ENCODE measurements around the gene EVA1A.
"Not testable (repeated sequence)": the region's sequence is repeated elsewhere in the genome, so short reads cannot be mapped to it uniquely, and the experiment has no call there.

The EVA1A gene

DNA sequence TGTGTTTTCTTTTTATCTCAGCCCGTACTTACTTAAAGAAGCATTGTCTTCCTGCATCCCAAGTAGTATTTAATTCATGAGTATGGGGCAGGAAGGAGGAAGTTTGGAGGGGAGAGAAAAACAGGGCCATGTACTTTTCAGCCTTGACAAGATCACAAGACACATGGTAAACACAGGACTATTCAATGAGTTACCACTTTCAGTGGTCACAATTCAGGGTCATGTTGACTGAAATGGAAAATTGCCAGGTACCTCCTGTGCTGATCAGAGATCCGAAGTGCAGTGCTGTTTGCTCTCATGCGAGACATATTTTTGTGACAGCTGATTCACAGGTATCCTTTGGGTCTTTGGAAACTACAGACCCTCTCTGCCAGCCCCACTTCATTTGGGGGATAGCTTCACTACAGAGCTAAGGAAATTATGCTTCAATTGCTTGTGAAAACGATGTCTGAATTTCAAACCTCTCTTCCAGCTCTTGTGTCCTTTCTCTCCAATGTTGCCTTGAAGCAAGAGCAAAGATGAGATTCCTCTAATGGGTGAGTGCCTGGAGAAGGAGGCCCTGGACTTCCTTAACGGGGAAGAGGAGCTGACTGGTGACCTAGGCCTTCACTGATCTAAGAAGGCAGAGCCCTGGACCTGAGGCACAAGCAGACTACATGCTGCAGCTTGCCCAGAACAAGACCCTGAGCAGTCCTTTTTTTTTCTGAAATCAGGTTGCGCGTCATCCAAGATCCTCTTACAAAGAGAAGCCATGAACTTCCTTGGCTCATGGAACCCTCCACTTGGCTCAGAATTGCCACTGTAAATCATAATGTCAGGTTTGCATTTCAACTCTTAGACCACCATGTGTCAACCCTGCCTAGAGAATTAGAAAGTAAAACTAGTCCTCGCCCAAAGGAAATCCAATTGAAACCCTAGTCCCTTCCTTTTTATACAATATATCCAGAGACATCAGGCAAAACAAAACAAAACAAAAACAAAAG is 44.1 kb downstream of the EVA1A start:
- DNase-seq = peak; percentile 50

DNA sequence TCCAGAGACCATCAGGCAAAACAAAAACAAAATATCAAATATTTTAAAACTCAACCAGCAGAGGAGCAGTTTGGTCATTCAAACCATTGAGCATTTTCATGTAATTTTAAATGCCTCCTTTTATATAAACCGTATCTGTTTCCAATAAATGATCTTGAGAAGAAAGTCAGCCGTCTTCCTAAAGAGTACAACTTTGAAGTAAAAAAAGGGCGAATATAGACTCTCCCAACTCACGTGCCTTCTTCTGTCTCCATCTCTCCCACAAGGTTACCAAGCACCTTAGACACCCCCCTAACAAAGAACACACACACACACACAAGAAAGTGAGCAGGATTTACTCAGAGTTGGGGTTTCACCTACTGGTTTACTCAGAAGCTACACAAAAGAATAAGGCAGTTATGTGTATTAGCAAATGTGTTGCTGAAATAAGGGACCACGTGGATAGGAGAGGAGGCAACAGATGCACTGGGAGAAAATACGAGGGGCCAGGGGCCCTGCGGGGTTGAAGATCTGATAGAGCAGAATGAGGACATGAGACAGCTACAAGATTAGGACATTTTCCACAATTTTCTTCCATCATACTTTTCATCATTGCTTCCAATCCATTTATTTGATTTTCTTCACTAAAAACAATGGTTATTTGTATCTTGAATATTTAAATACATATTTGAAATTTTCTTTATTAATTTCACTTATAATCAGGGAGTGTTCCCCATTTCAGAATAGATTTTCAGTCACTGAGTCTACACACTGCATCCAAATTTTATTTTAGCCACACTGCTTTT is 45.0 kb downstream of the EVA1A start:
- no peak for DNase-seq

DNA sequence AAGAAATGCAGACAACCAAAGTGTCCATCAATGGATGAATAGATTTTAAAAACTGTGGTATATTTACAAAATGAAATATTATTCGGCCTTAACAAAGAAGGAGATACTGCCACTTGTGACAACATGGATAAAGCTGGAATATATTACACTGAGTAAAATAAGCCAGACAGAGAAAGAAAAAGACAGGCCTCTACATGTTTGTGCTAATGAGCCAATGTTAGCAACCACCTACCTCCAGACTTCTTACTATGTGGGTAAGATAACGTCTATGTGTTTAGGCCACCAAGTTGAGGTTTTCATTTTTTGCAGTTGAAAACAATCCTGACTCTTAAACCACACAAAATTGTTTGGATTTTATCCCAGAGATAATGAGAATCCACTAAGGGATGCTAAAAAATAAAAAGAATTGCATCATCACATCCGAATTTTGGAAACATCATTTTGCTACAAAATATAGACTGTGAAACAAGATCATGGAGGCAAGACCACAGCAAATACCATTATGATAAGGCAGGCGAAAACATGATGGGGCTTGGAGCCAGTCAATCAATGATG is 47.0 kb downstream of the EVA1A start:
- no peak for DNase-seq

DNA sequence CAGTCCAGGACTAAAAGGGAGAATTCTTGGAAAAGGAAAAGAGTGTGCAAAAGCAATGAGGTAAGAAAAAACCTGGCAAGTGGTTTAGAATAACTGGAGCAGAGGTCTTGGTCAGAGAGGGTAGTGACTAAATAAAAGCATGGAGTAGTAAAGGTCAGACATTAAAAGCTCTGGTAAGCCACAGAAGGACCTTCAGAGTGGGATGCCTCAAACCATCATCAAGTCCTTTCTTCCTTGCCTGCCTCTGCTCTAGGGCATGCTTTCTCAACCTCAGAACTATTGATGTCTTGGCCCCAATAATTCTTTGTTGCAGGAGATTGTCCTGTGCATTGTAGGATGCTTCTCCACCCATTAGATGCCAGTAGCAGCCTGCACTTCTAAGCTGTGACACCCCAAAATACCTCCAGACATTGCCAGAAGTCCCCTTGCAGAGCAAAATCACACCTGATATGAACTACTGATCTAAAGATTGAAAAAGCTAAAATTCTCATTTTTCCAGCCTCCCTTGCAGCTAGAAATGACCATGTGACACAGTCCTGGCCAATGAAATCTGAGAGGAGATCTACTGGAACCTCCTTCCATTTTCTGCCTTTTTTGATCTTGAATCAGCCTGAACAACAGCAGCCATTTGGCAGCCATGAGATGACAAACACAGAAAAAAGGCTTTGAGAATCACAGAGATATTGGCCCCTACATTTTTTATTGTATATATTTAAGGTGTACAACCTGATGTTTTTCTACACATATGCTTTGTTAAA is 48.1 kb downstream of the EVA1A start:
- DNase-seq = no peak

DNA sequence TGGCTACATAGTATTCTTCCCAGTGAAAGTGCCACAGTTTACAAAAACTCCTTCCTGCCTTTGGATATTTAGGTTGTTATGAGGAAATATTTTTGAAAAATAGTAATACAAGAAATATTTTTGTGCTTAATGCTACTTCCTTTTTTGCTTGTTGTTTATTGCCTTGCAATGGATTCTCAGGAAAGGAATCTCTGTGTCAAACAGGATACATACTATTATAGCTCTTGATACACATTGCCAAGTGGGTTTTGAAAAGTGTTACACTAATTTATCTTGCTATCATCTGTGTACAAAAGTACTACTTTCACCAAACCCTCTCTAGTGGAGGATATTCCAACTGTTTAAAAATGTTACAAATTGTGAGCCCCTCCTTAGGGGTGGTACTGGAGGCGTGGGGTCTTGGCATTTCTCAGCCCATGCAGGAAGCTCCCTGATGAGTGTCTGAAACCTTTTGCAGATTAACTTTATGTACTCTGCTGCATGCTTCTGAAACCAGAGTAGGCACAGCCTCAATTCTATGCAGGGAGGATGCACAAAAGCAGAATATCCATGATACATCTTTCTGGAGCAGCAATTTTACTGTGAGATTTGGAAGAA is 54.5 kb downstream of the EVA1A start:
- DNase-seq = no peak

DNA sequence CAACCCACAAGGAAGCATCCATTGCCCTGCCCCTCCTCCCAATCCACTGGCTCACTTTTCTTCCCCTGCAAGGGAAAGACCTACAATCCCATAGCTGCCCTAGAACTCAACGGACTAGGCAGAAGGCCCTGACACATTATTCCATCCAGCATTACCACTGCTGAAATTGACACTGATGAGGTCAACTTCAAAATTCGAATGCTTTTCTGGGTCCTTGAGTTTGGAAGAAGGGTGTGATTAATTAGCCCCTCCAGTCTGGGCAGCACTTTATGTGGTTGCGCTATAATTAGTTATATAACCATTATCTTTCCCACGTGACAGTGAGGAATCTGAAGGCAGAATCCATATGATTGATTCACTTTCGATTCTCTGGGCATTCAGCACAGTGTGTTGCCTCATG is 55.7 kb downstream of the EVA1A start:
- DNase-seq = no peak

DNA sequence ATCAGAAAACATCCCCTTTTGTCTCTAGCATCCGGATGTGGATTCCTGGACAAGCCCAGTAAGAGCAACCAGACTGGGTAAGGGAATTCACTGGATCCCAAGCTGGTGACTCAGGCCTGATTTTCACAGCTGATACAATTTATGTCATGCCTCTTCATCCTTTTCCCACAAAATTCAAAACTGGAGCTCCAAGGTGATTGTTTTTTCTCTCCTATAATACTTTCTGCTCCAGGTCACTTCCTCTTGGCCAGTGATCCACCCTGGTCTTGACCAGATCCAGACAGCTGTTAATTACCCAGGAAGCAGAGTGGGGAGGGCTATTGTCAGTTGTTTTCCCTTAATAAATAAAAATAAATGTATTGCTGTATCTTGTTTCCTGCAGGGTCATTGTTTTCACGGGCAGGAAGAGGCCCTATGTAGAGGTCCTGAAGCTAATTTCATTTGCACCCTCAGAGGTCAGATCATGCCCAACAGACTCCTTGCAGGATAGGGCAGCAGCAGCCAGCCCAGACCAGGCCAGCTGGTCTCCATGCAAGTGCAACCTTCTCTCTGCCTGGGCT is 57.6 kb downstream of the EVA1A start:
- DNase-seq = peak; percentile 20

DNA sequence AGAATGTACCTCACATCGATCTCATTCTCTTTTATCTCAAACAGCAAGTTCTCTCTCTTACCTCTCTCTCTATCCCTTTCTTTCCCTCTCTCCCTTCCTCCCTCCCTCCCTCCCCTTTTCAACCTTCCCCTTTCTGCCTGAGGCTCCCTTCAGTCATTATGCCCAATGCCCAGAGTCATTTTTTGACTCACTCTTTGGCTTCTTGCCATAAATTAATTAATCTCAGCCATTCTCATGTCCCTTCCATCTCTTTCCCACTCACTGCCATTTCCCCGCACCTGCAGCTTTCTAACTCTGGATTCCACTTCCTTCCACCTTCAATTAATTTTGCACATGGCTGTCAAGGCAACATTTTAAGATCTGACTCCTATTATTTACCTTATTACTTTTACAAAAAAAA is 60.1 kb downstream of the EVA1A start:
- peak; percentile 64 for DNase-seq

DNA sequence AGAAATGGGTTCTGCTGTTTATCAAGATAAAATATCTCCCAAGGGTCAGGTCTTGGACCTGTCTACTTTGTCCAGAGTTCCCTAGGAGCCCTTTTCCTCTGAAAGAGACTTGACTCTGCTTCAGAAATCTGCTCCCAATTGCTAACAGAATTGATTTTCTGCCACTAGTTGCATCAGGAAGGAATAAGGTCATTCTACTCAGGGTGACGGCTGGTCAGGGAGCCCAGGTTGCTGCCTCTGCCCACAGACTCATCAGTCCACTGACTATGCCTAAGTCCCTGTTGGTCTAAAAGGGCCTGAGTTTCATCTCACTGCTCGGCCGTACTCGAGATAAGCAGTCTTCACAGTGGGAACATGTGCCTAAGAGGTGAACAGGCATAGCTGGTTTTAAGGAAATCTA is 61.2 kb downstream of the EVA1A start:
- no peak for DNase-seq

DNA sequence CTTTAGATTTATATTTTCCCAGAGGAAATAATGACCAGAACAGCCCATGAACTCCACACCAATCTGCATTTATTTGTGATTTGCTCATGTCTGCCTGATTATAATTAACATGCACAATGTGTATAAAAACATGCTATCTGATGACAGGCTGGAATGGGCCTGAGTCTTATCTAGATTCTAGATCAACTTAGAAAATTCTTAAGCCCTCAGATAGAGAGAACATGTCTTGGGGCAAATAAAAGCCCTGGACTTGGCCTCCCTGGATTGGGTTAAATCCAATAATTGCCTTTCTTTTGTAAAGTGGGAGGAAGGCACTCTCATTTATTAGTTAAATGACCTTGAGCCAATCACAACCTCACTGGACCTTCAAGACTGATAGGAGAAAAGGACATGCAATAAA is 61.8 kb downstream of the EVA1A start:
- DNase-seq = no peak

DNA sequence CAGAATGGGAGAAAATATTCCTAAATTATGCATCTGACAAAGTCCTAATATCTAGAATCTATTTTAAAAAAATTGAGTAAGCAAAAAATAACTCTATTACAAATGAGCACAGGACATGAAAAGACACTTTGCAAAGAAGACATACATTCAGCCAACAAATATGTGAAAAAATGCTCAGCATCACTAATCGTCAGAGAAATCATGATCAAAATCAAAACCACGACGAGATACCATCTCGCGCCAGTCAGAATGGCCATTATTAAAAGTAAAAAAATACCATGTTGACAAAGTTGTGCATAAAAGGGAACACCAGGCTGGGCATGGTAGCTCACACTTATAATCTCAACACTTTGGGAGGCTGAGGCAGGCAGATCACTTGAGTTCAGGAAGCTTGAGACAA is 63.5 kb downstream of the EVA1A start:
- DNase-seq = no peak

DNA sequence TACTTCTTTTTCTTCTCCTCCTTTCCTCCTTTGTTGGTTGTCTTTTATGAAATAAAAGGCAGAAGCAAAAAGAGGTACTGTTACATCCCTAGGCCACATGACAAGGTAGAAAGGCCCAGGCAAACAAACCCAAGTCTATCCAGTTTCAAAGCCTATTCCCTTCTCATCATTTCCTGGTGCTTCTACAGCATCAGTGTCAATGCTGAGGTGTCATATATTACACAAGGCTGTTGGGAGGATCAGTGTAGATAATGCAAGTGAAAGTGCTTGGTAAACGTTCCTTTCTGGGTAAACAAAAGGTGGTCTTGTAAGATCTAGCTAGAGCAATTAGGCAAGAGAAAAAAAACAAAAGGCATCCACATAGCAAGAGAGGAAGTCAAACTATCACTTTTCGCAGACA is 64.9 kb downstream of the EVA1A start:
- peak; percentile 46 for DNase-seq

DNA sequence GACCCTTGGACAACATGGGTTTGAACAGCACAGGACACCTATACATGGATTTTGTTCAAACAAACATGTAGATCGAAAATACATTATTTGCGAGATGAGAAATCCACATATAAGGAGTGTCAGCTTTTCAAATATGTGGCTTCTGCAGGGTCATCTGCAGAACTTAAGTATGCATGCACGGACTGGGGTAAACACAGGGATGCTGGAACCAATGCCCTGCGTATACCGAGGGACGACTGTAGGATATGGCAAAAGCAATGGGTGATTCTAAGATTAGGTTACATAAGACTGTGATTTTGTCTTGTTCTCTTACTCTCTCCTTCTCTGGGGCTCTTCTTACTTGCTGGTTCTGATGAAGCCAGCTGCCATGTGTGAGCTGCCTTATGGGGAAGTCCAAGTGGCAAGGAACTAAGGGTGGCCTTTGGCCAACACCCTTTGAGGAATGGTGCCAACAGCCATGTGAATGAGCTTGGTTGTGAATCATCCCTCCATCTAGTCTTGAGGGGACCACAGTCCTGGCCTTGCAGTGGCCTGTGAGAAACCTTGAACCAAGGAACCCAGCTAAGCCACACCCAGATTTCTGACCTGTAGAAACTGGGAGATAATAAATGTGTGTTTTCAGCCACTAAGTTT is 66.5 kb downstream of the EVA1A start:
- DNase-seq = no peak

DNA sequence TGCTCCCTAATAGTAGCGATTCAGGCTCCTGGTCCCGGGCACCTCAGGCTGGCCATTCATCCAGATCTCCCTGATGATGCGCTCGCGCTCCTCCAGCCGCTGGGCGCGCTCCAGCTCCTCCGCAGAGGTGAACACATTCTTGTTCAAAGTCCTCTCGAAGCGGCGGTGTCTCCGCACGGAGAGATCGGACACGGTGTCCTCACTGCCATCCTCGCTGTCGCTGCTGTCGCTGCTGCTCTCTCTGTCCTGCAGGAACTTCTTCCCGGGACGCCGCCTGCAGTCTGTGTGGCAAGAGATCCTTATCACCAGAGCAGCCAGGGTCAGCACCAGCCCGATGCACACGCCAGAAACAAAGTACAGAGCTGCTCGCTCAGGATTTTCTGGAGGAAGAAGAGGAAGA is 67.5 kb downstream of the EVA1A start:
- DNase-seq = no peak

DNA sequence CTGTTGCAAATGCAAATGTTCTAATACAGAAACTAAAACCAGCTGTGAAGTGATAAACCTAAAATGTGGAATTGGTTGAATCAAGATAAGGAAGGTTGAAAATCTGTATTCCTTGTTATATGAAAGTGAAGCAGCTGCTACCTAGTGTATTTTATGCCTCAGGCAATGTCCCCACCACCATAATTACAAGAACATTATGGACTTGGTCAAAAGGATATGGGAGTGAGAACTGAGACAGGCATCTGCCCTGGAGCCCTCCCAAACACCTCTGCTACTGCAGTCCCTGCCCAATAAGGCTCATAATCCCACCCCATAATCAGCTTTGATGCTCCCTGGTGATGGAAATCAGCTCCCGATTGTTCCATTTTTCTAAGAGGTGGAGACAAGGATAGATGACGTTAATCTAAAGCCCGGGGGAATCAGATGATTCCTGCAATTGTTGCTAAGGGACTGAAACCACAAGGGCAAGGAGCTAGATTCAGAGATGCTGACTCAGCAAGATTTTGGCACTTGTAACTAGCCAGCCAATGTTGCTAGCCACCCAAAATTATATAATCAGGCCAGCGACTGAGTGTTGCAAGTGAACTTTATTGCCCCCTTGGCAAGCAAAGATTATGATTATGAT is 69.5 kb downstream of the EVA1A start:
- no peak for DNase-seq

DNA sequence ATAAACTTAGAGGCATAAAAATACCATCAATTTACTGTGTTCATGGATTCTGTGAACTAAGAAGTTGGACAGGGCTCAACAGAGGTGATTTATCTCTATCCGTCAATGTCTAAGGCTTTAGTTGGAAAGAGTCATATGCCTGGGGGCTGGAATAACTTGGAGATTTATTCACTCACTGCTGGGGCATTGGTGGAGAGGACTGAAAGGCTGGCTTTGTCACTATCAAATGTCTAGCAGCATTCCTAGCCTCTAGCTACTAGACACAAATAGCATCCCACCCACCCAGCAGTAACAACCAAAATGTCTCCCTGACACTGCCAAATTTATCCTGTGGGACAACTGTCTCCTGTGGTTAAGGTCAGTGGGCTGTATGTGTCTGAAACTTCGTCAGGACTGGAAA is 71.0 kb downstream of the EVA1A start:
- no peak for DNase-seq

DNA sequence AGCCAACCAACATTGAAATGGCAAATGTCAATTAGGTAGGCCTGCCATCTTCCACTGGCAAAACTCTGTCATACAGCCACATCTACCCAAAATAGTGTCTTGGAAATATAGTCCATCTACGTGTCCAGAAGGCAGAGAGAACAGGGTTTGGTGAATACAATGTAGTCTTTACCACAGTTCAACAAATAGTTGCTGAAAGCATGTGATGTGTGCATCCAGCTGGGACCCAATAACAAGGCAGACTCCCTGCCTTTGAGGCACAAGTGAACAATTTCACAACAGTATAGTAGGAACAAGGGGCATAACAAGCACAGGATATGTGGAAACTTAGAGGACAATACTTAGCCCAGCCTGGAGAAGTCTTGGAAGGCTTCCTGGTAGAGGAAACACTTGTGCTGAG is 72.6 kb downstream of the EVA1A start:
- no peak for DNase-seq

DNA sequence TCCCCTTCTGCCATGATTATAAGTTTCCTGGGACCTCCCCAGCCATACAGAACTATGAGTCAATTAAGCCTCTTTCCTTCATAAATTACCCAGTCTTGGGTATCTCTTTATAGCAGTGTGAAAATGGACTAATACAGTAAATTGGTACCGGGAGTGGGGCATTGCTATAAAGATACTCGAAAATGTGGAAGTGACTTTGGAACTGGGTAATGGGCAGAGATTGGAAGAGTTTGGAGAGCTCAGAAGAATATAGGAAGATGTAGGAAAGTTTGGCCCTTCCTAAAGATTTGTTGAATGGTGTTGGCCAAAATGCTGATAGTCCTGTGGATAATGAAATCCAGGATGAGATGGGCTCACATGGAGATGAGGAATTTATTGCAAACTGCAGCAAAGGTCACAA is 74.0 kb downstream of the EVA1A start:
- not testable (repeated sequence) for DNase-seq

DNA sequence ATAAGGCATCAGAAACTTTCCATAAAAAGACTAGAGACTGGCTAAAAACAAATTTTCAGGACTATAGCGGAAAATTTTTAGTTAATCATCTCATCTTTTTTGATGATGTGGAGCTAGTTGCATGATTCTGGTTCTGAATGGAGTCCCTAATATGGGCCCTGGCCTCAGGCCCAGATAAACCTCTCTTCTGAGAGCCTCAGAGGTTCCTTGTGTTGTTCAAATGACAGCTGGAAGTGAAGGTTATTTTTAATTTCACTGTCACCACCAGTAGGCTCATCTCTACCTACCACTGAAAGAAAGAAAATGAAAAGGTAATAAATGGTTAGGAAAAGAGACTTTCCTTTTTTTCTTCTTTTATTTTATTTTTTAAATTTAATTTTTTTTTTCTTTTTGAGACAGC is 75.9 kb downstream of the EVA1A start:
- no peak for DNase-seq

DNA sequence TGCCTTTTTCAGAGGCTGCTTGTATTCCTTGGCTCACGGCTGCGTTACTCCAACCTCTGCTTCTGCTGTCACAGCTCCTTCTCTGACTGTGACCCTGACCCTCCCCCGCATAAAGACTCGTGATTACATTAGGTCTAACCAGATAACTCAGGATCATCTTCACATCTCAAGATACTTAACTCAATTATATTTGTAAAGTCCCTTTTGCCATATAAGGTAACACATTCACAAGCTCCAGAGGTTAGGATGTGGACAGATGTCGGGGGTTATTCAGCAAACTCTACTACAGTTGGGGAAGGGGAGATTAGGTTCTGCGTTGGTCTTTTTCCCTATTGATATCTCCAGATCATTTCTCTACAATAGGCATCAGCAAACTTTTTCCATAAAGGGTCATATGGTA is 76.9 kb downstream of the EVA1A start:
- no peak for DNase-seq

DNA sequence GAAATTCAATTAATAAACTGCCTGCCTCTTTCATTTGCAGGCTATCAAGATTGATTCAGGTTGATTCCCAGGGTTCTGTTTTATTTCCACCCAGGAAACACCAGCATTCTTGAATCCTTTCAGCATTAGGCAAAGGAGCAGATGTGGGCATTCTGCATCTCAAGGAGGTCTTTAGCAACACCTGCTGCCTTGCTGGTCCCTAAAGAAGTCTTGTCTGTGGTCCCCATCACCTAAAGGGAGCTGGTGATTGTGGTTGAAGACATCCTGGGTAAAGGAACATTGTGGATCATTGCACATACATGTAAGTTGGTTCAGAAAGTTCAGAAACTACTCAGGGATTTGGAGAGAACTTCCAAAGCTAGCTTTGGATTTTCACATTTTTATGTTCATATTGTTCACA is 78.3 kb downstream of the EVA1A start:
- no peak for DNase-seq
